ENCODE measurements around the gene SLC45A1.

SLC45A1 gene

GRCh38 chr1:8354038-8354437, 36.1 kb downstream of the SLC45A1 start:
- H3K79me2 ChIP-seq, result no peaks in the 10 kb centered on the region
- H2AFZ ChIP-seq, result no peak overlapping the region
- TF ChIP-seq CTCF (IDR thresholded peaks at IDR 0.05), result no peak
- H3K9me3 ChIP-seq (ENCODE audit: control insufficient read depth, low read length), result no peaks in the 10 kb centered on the region
- no peaks in the 10 kb centered on the region for H3K4me1 ChIP-seq
- H3K27ac ChIP-seq, result no peak overlapping the region
- no peaks in the 10 kb centered on the region for H3K27me3 ChIP-seq (ENCODE audit: control insufficient read depth, insufficient read depth, low read length)
- no peaks in the 10 kb centered on the region for H3K36me3 ChIP-seq (ENCODE audit: control insufficient read depth, insufficient read depth, low read length)
- H3K4me3 ChIP-seq (ENCODE audit: low read depth, low read length), result no peak overlapping the region
- no peak overlapping the region for H3K4me2 ChIP-seq (ENCODE audit: low read length)
- no peak overlapping the region for H3K9ac ChIP-seq

- no peak overlapping the region for H3K4me2 ChIP-seq (ENCODE audit: low read length)
- no peaks in the 10 kb centered on the region for H3K27me3 ChIP-seq (ENCODE audit: control insufficient read depth, insufficient read depth, low read length)
- no peaks in the 10 kb centered on the region for H3K9me3 ChIP-seq (ENCODE audit: control insufficient read depth, low read length)
These were observed 37.7 kb downstream of the SLC45A1 start for GRCh38 chr1:8355439-8356255.

GRCh38 chr1:8356256-8357209, 38.6 kb downstream of the SLC45A1 start:
- Histone ChIP-seq H3K9me3 (ENCODE audit: control insufficient read depth, low read length) (no peaks in the 10 kb centered on the region), H3K27ac (no peak overlapping the region), H3K4me2 (ENCODE audit: low read length) (no peak overlapping the region), H3K4me3 (ENCODE audit: low read depth, low read length) (no peak overlapping the region), H3K9ac (no peak overlapping the region), H3K36me3 (ENCODE audit: control insufficient read depth, insufficient read depth, low read length) (no peaks in the 10 kb centered on the region), H3K27me3 (ENCODE audit: control insufficient read depth, insufficient read depth, low read length) (no peaks in the 10 kb centered on the region), H3K4me1 (no peaks in the 10 kb centered on the region), H3K79me2 (no peaks in the 10 kb centered on the region), H2AFZ (no peak overlapping the region)
- no peak for TF ChIP-seq CTCF (IDR thresholded peaks at IDR 0.05)

More at GRCh38 chr1:8355439-8356255, 37.7 kb downstream of the SLC45A1 start:
- no peaks in the 10 kb centered on the region for H3K36me3 ChIP-seq (ENCODE audit: control insufficient read depth, insufficient read depth, low read length)
- no peak for TF ChIP-seq CTCF (IDR thresholded peaks at IDR 0.05)
- H3K79me2 ChIP-seq, result no peaks in the 10 kb centered on the region
- H3K9ac ChIP-seq, result no peak overlapping the region
- no peaks in the 10 kb centered on the region for H3K4me1 ChIP-seq
- H3K27ac ChIP-seq, result no peak overlapping the region
- no peak overlapping the region for H2AFZ ChIP-seq
- H3K4me3 ChIP-seq (ENCODE audit: low read depth, low read length), result no peak overlapping the region

- Histone ChIP-seq H2AFZ (no peak overlapping the region), H3K4me2 (ENCODE audit: low read length) (no peak overlapping the region), H3K4me3 (ENCODE audit: low read depth, low read length) (no peak overlapping the region), H3K79me2 (no peaks in the 10 kb centered on the region), H3K27me3 (ENCODE audit: control insufficient read depth, insufficient read depth, low read length) (no peaks in the 10 kb centered on the region), H3K9ac (no peak overlapping the region), H3K27ac (no peak overlapping the region), H3K9me3 (ENCODE audit: control insufficient read depth, low read length) (no peaks in the 10 kb centered on the region), H3K4me1 (no peaks in the 10 kb centered on the region), H3K36me3 (ENCODE audit: control insufficient read depth, insufficient read depth, low read length) (no peaks in the 10 kb centered on the region)
- TF ChIP-seq CTCF (IDR thresholded peaks at IDR 0.05), result no peak
These were observed 39.6 kb downstream of the SLC45A1 start for GRCh38 chr1:8357329-8358101.
